ENCODE measurements around the gene LIPK.

DNA sequence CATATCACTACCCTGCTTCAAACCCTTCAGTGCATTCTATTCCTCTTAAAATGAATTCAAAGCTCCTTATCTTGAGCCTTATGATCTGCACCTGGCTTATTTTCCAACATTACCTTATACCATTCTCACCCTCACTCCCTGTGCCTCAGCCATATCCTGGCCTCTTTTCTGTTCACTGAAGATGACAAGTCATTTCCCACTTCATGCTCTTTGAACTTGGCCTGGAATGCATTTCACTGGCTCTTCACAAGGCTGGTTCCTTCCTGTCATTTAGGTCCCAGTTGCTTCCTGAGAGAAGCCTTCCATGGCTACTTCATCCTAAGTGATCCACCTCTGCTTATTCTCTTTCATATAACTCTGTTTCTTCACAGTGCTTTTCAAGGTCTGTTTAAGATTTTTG lies 45.0 kb upstream of the LIPK start:
- TF ChIP-seq, protein P1, sequence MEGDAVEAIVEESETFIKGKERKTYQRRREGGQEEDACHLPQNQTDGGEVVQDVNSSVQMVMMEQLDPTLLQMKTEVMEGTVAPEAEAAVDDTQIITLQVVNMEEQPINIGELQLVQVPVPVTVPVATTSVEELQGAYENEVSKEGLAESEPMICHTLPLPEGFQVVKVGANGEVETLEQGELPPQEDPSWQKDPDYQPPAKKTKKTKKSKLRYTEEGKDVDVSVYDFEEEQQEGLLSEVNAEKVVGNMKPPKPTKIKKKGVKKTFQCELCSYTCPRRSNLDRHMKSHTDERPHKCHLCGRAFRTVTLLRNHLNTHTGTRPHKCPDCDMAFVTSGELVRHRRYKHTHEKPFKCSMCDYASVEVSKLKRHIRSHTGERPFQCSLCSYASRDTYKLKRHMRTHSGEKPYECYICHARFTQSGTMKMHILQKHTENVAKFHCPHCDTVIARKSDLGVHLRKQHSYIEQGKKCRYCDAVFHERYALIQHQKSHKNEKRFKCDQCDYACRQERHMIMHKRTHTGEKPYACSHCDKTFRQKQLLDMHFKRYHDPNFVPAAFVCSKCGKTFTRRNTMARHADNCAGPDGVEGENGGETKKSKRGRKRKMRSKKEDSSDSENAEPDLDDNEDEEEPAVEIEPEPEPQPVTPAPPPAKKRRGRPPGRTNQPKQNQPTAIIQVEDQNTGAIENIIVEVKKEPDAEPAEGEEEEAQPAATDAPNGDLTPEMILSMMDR (IDR thresholded peaks at IDR 0.05; ENCODE audit: low read depth, low read length): no peak
- TF ChIP-seq EZH2phosphoT487 (IDR thresholded peaks at IDR 0.05; ENCODE audit: low read depth): no peak

Measured in OCI-LY3 (cell line).